ENCODE measurements around the gene GRK2.
"Not testable (repeated sequence)": the region's sequence is repeated elsewhere in the genome, so short reads cannot be mapped to it uniquely, and the experiment has no call there.

The GRK2 gene

GRCh38 chr11:67317205-67317887, 51.1 kb downstream of the GRK2 start:
- no peak for FAIRE-seq

GRCh38 chr11:67317888-67318555, 51.7 kb downstream of the GRK2 start:
- FAIRE-seq: no peak

GRCh38 chr11:67318876-67319275, 52.6 kb downstream of the GRK2 start:
- not testable (repeated sequence) for FAIRE-seq

GRCh38 chr11:67320011-67320410, 53.7 kb downstream of the GRK2 start:
- no peak for FAIRE-seq

DNA sequence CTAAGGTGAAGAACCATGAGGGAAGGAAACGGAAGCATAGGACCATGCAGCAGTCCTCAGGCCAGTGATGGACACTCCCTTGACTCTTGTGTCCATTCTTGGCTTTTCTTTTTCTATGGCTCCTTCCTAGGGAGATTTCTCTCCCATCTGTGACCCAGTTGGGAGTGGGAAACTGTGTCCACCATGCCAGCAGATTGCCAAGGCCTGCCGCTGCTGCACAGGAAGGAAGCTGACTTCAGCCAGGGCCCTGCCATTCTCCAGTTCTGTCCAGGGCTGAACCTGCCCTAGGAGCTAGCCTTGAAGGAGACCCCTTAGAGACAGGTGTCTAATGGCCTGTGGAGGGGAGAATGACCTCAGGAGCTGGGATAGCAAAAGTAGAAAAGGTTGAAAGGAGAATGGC, 54.4 kb downstream of the GRK2 start:
- FAIRE-seq: no peak

GRCh38 chr11:67321313-67321871, 55.1 kb downstream of the GRK2 start:
- FAIRE-seq: no peak

DNA sequence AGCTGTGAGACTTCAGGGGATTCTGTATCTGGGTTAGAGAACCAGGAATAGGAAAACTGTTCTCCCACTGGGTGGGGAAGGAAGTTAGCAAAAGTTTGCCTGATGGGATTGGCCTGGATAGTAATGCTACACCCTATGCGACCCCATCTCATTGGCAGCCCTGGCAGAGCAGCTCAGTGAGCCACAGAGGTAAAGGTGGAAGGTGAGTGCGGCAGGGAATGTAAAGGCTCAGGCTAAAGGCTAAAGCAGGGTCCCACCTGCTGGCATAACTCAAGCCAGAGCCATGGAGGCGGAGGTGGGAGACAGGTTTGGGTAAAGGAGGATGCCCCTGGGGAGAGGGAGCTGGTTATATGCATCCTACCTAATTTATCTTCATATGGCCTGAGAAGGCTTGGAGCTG, 55.8 kb downstream of the GRK2 start:
- no peak for FAIRE-seq

DNA sequence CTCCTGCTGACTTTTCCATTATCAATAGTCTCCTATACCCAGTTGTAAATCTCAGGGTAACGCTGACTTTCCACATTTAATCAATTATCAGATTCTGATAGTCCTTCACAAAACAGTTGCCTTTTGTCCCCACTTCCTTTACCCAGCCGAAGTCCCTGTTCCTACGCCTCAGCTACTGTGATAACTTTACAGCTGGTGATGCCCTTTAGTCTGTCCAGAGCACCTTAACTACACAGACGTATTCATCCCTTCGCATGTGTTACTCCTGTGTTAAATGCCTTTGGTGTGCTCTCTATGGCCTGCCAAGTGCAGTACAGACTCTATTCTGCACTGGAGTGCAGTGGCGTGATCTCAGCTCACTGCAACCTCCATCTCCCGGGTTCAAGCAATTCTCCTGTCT, 57.3 kb downstream of the GRK2 start:
- no peak for FAIRE-seq

GRCh38 chr11:67332081-67332691, 65.9 kb downstream of the GRK2 start:
- no peak for FAIRE-seq
